Caco-2 (cell line): ENCODE measurements around the gene VILL. TPM values are rescaled to one million over a fixed set of nuclear protein-coding genes. Genes with fewer than 3 reads are reported as not detected.

Source experiments
- BruUV-seq: library from RNA; stranded (reverse); fragments of 400-500 nt; replicated peaks from 2 replicates; lab custom pipeline; 2021; lab: Mats Ljungman, UMichigan
- CTCF ChIA-PET: fragments of 300-600 bp; sonication (Branson Sonifier 250); formaldehyde crosslinking; loops from one replicate; lab custom pipeline; 2022; ENCODE audit warnings: antibody characterized with exemption; lab: Charles Lee
- POLR2A ChIA-PET: fragments of 300-600 bp; sonication (Branson Sonifier 250); formaldehyde crosslinking; loops from one replicate; lab custom pipeline; 2022; ENCODE audit warnings: antibody characterized with exemption; lab: Charles Lee
- DNase-seq, 2 experiments: peaks; one replicate each; pipeline versions ENCODE4 v3.0.0 to v3.0.0-alpha.2; 2020 to 2022
- H3K27me3 ChIP-seq: replicated peaks from 2 replicates; pipeline ENCODE4 v1.6.0; 2011; ENCODE audit warnings: low read length; ENCODE audit not compliant: control insufficient read depth, insufficient read depth
- H3K36me3 ChIP-seq: 2 replicates; pipeline ENCODE4 v1.5.1; 2011; ENCODE audit warnings: low read length; ENCODE audit not compliant: control insufficient read depth, insufficient read depth
- H3K4me1 ChIP-seq: fragments of 250-450 bp; sonication (Bioruptor Pico); 2 replicates; pipeline ENCODE4 v1.5.1; 2020; ENCODE audit warnings: mild to moderate bottlenecking
- H3K4me3 ChIP-seq: 2 replicates; pipeline ENCODE4 v1.5.1; 2011; ENCODE audit warnings: low read depth, mild to moderate bottlenecking, control low read depth, low read length
- H3K9me3 ChIP-seq: fragments of 250-450 bp; sonication (Bioruptor Pico); 2 replicates; pipeline ENCODE4 v1.5.1; 2020; ENCODE audit warnings: mild to moderate bottlenecking, moderate library complexity
- H3K27ac Mint-ChIP-seq: one replicate; pipeline ENCODE4 v1.8.0; 2022; ENCODE audit warnings: mixed read lengths; ENCODE audit not compliant: unreplicated experiment
- H3K27me3 Mint-ChIP-seq: one replicate; pipeline ENCODE4 v1.8.0; 2022; ENCODE audit warnings: mixed read lengths; ENCODE audit not compliant: insufficient read depth, unreplicated experiment
- H3K36me3 Mint-ChIP-seq: one replicate; pipeline ENCODE4 v1.8.0; 2022; ENCODE audit warnings: mild to moderate bottlenecking, mixed read lengths; ENCODE audit not compliant: insufficient read depth, unreplicated experiment
- H3K4me1 Mint-ChIP-seq: one replicate; pipeline ENCODE4 v1.8.0; 2022; ENCODE audit warnings: low read depth, mixed read lengths; ENCODE audit not compliant: unreplicated experiment
- H3K4me3 Mint-ChIP-seq: one replicate; pipeline ENCODE4 v1.8.0; 2022; ENCODE audit warnings: mild to moderate bottlenecking, moderate library complexity, mixed read lengths; ENCODE audit not compliant: unreplicated experiment
- H3K9me3 Mint-ChIP-seq: one replicate; pipeline ENCODE4 v1.8.0; 2022; ENCODE audit warnings: mixed read lengths; ENCODE audit not compliant: unreplicated experiment
- CTCF ChIP-seq, 2 experiments: fragments of 200-600 bp in 1 of 2; IDR thresholded peaks; 1 replicate in 1 of 2; 2 replicates in 1 of 2; pipeline versions ENCODE4 v1.5.1 to v1.8.0; 2011 to 2022; ENCODE audit warnings: antibody characterized with exemption in 1 of 2, control low read depth in 1 of 2, inconsistent platforms in 1 of 2, low read depth in 1 of 2, low read length in 1 of 2, mild to moderate bottlenecking in 1 of 2, moderate library complexity in 1 of 2; ENCODE audit not compliant: insufficient read depth in 1 of 2, severe bottlenecking in 1 of 2, unreplicated experiment in 1 of 2
- intact Hi-C: fragments of 100-400 bp; cut with micrococcal nuclease; formaldehyde crosslinking; loops from one replicate; pipeline ENCODE4 v1.10.0; 2022; ENCODE audit not compliant: unreplicated experiment
- total RNA-seq: library from RNA; stranded (reverse); gene quantifications from 2 replicates; pipeline ENCODE4 v1.2.3, GENCODE V29; 2022

Gene VILL
- total RNA-seq, 1 experiment from 2014 or later = 11.7 TPM

GRCh38 chr3:37953226-37953625 lies 37.4 kb upstream of the VILL start:
- ChIA-PET POLR2A (no interaction called here), CTCF (no interaction called here)

GRCh38 chr3:37953707-37954394 lies 36.7 kb upstream of the VILL start:
- Mint-ChIP-seq H3K27ac (no peak overlapping the region), H3K27me3 (no peaks in the 10 kb centered on the region), H3K4me1 (peaks cover 13% of the 10 kb centered on the region), H3K4me3 (no peak overlapping the region), H3K9me3 (no peaks in the 10 kb centered on the region), H3K36me3 (peaks cover 32% of the 10 kb centered on the region)
- POLR2A ChIA-PET = no interaction called here
- H3K4me1 ChIP-seq = no peaks in the 10 kb centered on the region
- H3K27me3 ChIP-seq = no peaks in the 10 kb centered on the region
- H3K4me3 ChIP-seq = no peak overlapping the region
- CTCF ChIA-PET = no interaction called here
- no peak for DNase-seq
- H3K9me3 ChIP-seq = no peaks in the 10 kb centered on the region
- no TSS peak for BruUV-seq
- TF ChIP-seq CTCF (IDR thresholded peaks at IDR 0.05; ENCODE audit: insufficient read depth in 1 of 2, low read depth in 1 of 2, low read length in 1 of 2, severe bottlenecking in 1 of 2, unreplicated experiment in 1 of 2) = no peak
- intact Hi-C loops = no loop called here
- H3K36me3 ChIP-seq = no peaks in the 10 kb centered on the region; the same call in 1 of the 2 replicates

More at GRCh38 chr3:37953226-37953625, 37.4 kb upstream of the VILL start:
- H3K4me3 ChIP-seq = no peak overlapping the region
- no peak for DNase-seq
- intact Hi-C loops = no loop called here
- no peaks in the 10 kb centered on the region for H3K4me1 ChIP-seq
- no peak for TF ChIP-seq CTCF (IDR thresholded peaks at IDR 0.05; ENCODE audit: insufficient read depth in 1 of 2, low read depth in 1 of 2, low read length in 1 of 2, severe bottlenecking in 1 of 2, unreplicated experiment in 1 of 2)
- H3K27me3 Mint-ChIP-seq = no peaks in the 10 kb centered on the region
- H3K4me1 Mint-ChIP-seq = peaks cover 13% of the 10 kb centered on the region
- H3K36me3 ChIP-seq = no peaks in the 10 kb centered on the region; the same call in 1 of the 2 replicates
- no peak overlapping the region for H3K4me3 Mint-ChIP-seq
- peaks cover 32% of the 10 kb centered on the region for H3K36me3 Mint-ChIP-seq
- no peak overlapping the region for H3K27ac Mint-ChIP-seq
- no peaks in the 10 kb centered on the region for H3K9me3 Mint-ChIP-seq
- H3K27me3 ChIP-seq = no peaks in the 10 kb centered on the region
- no TSS peak for BruUV-seq
- no peaks in the 10 kb centered on the region for H3K9me3 ChIP-seq

- Histone ChIP-seq H3K36me3 (no peaks in the 10 kb centered on the region; the same call in 1 of the 2 replicates), H3K27me3 (no peaks in the 10 kb centered on the region), H3K4me1 (no peaks in the 10 kb centered on the region), H3K4me3 (no peak overlapping the region), H3K9me3 (no peaks in the 10 kb centered on the region)
- ChIA-PET CTCF (no interaction called here), POLR2A (no interaction called here)
- TF ChIP-seq CTCF (IDR thresholded peaks at IDR 0.05; ENCODE audit: insufficient read depth in 1 of 2, low read depth in 1 of 2, low read length in 1 of 2, severe bottlenecking in 1 of 2, unreplicated experiment in 1 of 2) = no peak
- Mint-ChIP-seq H3K9me3 (no peaks in the 10 kb centered on the region), H3K4me1 (peaks cover 13% of the 10 kb centered on the region), H3K4me3 (no peak overlapping the region), H3K36me3 (peaks cover 32% of the 10 kb centered on the region), H3K27me3 (no peaks in the 10 kb centered on the region), H3K27ac (no peak overlapping the region)
- BruUV-seq = no TSS peak
- intact Hi-C loops = no loop called here
- no peak for DNase-seq
These were observed 35.7 kb upstream of the VILL start for GRCh38 chr3:37954881-37955280.
